ENCODE data around the gene XIRP2. TPM values are rescaled to one million over a fixed set of nuclear protein-coding genes. Genes with fewer than 3 reads are reported as not detected.

The XIRP2 gene
- total RNA-seq, 6 experiments from 2014 or later, result 0.05 to 2.0 (median 0.19) TPM

GRCh38 chr2:167187049-167187727 lies 298.9 kb downstream of the XIRP2 start:
- Histone ChIP-seq H3K27ac (no peak overlapping the region), H3K4me3 (no peak overlapping the region), H3K27me3 (no peaks in the 10 kb centered on the region), H3K4me1 (no peaks in the 10 kb centered on the region), H3K36me3 (no peaks in the 10 kb centered on the region), H3K9me3 (no peaks in the 10 kb centered on the region)
- intact Hi-C loops (cut with DNase I), result no loop called here
- TF ChIP-seq CTCF (IDR thresholded peaks at IDR 0.05), result no peak
- TF ChIP-seq POLR2A (IDR thresholded peaks at IDR 0.05), result no peak
- no peak for ATAC-seq
- WGBS (ENCODE audit: insufficient coverage, low coverage, low lambda C conversion rate, missing lambda C conversion rate), result 76% methylated on average over 6 of the region's 6 CpGs
- DNase-seq, result no peak

- Histone ChIP-seq H3K36me3 (no peaks in the 10 kb centered on the region), H3K4me3 (no peak overlapping the region), H3K9me3 (no peaks in the 10 kb centered on the region), H3K27ac (no peak overlapping the region), H3K4me1 (no peaks in the 10 kb centered on the region), H3K27me3 (no peaks in the 10 kb centered on the region)
- ATAC-seq (no peak), DNase-seq (no peak)
- WGBS (ENCODE audit: insufficient coverage, low coverage, low lambda C conversion rate, missing lambda C conversion rate), result 57% methylated on average over 5 of the region's 5 CpGs
- TF ChIP-seq POLR2A (IDR thresholded peaks at IDR 0.05), result no peak
- TF ChIP-seq CTCF (IDR thresholded peaks at IDR 0.05), result no peak
- intact Hi-C loops (cut with DNase I), result no loop called here
Measured at GRCh38 chr2:167187978-167188967, 300.0 kb downstream of the XIRP2 start.

GRCh38 chr2:167190053-167190452 lies 301.8 kb downstream of the XIRP2 start:
- H3K9me3 ChIP-seq, result no peaks in the 10 kb centered on the region
- no peak for ATAC-seq
- no peak overlapping the region for H3K4me3 ChIP-seq
- 49% methylated on average over 3 of the region's 3 CpGs for WGBS (ENCODE audit: insufficient coverage, low coverage, low lambda C conversion rate, missing lambda C conversion rate)
- TF ChIP-seq CTCF (IDR thresholded peaks at IDR 0.05) (no peak), POLR2A (IDR thresholded peaks at IDR 0.05) (no peak)
- no peak for DNase-seq
- H3K36me3 ChIP-seq, result no peaks in the 10 kb centered on the region
- H3K27ac ChIP-seq, result no peak overlapping the region
- intact Hi-C loops (cut with DNase I), result no loop called here
- no peaks in the 10 kb centered on the region for H3K27me3 ChIP-seq
- H3K4me1 ChIP-seq, result no peaks in the 10 kb centered on the region

- no peak for TF ChIP-seq CTCF (IDR thresholded peaks at IDR 0.05)
- no peak for TF ChIP-seq POLR2A (IDR thresholded peaks at IDR 0.05)
- no peaks in the 10 kb centered on the region for H3K36me3 ChIP-seq
- ATAC-seq (no peak), DNase-seq (no peak)
- H3K9me3 ChIP-seq, result no peaks in the 10 kb centered on the region
- peaks cover 0 to 2% (median 0%) of the 10 kb centered on the region in 4 donors for H3K4me1 ChIP-seq
- no peaks in the 10 kb centered on the region for H3K27me3 ChIP-seq
- 68% methylated on average over 3 of the region's 3 CpGs for WGBS (ENCODE audit: insufficient coverage, low coverage, low lambda C conversion rate, missing lambda C conversion rate)
- no peak overlapping the region for H3K4me3 ChIP-seq
- intact Hi-C loops (cut with DNase I), result no loop called here
- H3K27ac ChIP-seq, result no peak overlapping the region
Measured at GRCh38 chr2:167191588-167191987, 303.3 kb downstream of the XIRP2 start.
